Karpas-422 (cell line): Measurements from ENCODE around the gene FAM89A. TPM values are rescaled to one million over a fixed set of nuclear protein-coding genes. Genes with fewer than 3 reads are reported as not detected.
"Not testable (repeated sequence)": the region's sequence is repeated elsewhere in the genome, so short reads cannot be mapped to it uniquely, and the experiment has no call there.

Experiments
- DNase-seq: peaks from one replicate; pipeline ENCODE4 v3.0.0-alpha.2; 2015
- H2AFZ ChIP-seq: fragments of 200-600 bp; sonication (generic); 2 replicates; pipeline ENCODE4 v1.6.1; 2014; ENCODE audit warnings: antibody characterized with exemption, low read length, mixed read lengths
- H3K27ac ChIP-seq: fragments of 200-600 bp; sonication (generic); 2 replicates; pipeline ENCODE4 v1.5.1; 2014; ENCODE audit warnings: mild to moderate bottlenecking, low read length, moderate library complexity
- H3K27me3 ChIP-seq: fragments of 200-600 bp; sonication (generic); 2 replicates; pipeline ENCODE4 v1.6.1; 2014; ENCODE audit warnings: low read length, mixed read lengths
- H3K36me3 ChIP-seq: fragments of 200-600 bp; sonication (generic); 2 replicates; pipeline ENCODE4 v1.6.1; 2014; ENCODE audit warnings: low read length, mixed read lengths; ENCODE audit not compliant: insufficient read depth
- H3K4me1 ChIP-seq: fragments of 200-600 bp; sonication (generic); 2 replicates; pipeline ENCODE4 v1.6.1; 2014; ENCODE audit warnings: mild to moderate bottlenecking, low read length, mixed read lengths
- H3K4me2 ChIP-seq: fragments of 200-600 bp; sonication (generic); 2 replicates; pipeline ENCODE4 v1.6.1; 2014; ENCODE audit warnings: low read length, low read depth, mild to moderate bottlenecking; ENCODE audit not compliant: poor library complexity, severe bottlenecking
- H3K4me3 ChIP-seq: fragments of 200-600 bp; sonication (generic); 2 replicates; pipeline ENCODE4 v1.5.1; 2014; ENCODE audit warnings: mild to moderate bottlenecking, antibody characterized with exemption, low read length, mixed read lengths
- H3K79me2 ChIP-seq: fragments of 200-600 bp; sonication (generic); 2 replicates; pipeline ENCODE4 v1.6.1; 2014; ENCODE audit warnings: mild to moderate bottlenecking, low read length, mixed read lengths
- H3K9ac ChIP-seq: fragments of 200-600 bp; sonication (generic); 2 replicates; pipeline ENCODE4 v1.6.0; 2014; ENCODE audit warnings: low read length
- H3K9me2 ChIP-seq: fragments of 200-600 bp; sonication (generic), shearing (Covaris generic); replicated peaks from 2 replicates; pipeline ENCODE4 v1.6.0; 2014; ENCODE audit warnings: mild to moderate bottlenecking, low read length, moderate library complexity; ENCODE audit not compliant: insufficient read depth
- H3K9me3 ChIP-seq: fragments of 300-700, 200-600 bp; sonication (generic); 2 replicates; pipeline ENCODE4 v1.6.1; 2014; ENCODE audit warnings: low read length, mixed read lengths
- H4K20me1 ChIP-seq: fragments of 200-600 bp; sonication (generic); 2 replicates; pipeline ENCODE4 v1.6.1; 2014; ENCODE audit warnings: mild to moderate bottlenecking, antibody characterized with exemption, low read length, low read depth; ENCODE audit not compliant: insufficient read depth
- total RNA-seq: library from RNA; depleted of rRNA; stranded (reverse); fragments of >200 nt; shearing (Covaris generic); gene quantifications from 2 replicates; pipeline ENCODE4 v1.2.3, GENCODE V29; 2014; ENCODE audit warnings: low replicate concordance

The FAM89A gene
- total RNA-seq, 1 experiment from 2014 or later = 8.2 TPM

DNA sequence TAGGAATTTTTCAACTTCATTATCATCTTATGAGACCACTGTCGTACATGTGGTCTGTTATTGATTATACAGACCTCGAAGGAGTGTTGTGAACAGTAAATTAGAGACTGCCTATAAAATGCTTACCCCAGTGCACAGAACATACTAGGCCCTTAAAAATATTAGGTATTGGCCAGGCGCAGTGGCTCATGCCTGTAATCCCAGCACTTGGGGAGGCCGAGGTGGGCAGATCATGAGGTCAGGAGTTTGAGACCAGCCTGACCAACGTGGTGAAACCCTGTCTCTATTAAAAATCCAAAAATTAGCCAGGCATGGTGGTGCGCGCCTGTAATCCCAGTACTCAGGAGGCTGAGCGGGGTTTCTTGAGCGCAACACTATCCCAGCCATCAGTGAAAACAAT lies 10.9 kb upstream of the FAM89A start:
- not testable (repeated sequence) for H3K9me2 ChIP-seq, H3K36me3 ChIP-seq, H3K27me3 ChIP-seq, H3K4me2 ChIP-seq, H3K9me3 ChIP-seq, H3K9ac ChIP-seq, H3K4me3 ChIP-seq, DNase-seq, H3K4me1 ChIP-seq, H4K20me1 ChIP-seq, H3K79me2 ChIP-seq, H3K27ac ChIP-seq, H2AFZ ChIP-seq

- no peaks in the 10 kb centered on the region for H3K79me2 ChIP-seq
- H3K4me2 ChIP-seq = no peak overlapping the region
- no peaks in the 10 kb centered on the region for H3K9me2 ChIP-seq
- no peak overlapping the region for H3K27ac ChIP-seq
- H3K4me3 ChIP-seq = no peak overlapping the region
- H3K9me3 ChIP-seq = no peaks in the 10 kb centered on the region
- peaks cover 9% of the 10 kb centered on the region for H3K4me1 ChIP-seq
- no peaks in the 10 kb centered on the region for H3K27me3 ChIP-seq
- no peaks in the 10 kb centered on the region for H4K20me1 ChIP-seq
- no peak overlapping the region for H2AFZ ChIP-seq
- no peaks in the 10 kb centered on the region for H3K36me3 ChIP-seq
- no peak overlapping the region for H3K9ac ChIP-seq
- no peak for DNase-seq
Measured at GRCh38 chr1:231050395-231050794, 10.3 kb upstream of the FAM89A start.

DNA sequence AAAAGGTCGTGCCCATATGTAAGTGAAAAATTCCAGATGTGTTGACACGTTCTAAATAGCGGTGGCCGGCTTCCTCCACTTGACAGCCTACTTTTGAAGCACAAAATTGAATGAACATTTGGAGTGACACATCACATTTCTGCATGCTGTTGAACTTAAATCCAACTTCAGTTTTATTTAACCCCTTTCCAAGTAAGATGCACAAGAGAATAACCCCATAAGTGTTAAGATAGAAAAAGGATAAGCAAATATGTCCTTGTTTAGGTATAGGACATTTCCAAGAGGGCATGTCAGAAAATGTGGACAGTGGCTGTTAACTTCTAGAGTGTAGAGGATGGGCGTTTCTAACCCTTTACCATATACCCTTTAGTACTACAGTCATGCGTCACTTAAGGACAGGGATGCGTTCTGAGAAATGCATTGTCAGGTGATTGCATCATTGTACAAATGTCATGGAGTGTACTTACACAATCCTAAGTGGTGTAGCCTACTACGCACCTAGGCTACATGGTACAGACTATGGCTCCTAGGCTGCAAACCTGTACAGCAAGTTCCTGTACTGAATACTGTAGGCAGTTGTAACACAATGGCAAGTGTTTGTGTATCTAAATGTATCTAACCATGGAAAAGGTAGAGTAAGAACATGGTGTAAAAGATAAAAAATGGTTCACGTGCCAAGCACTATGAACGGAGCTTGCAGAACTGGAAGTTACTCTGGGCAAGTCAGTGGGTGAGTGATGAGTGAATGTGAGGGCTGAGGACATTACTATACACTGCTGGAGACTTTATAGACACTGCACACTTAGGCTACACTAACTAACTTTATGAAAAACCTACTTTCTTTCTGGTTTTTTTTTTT lies 9.3 kb upstream of the FAM89A start:
- no peaks in the 10 kb centered on the region for H3K9me3 ChIP-seq
- no peak overlapping the region for H3K27ac ChIP-seq
- H3K4me3 ChIP-seq = no peak overlapping the region
- no peaks in the 10 kb centered on the region for H4K20me1 ChIP-seq
- H3K79me2 ChIP-seq = no peaks in the 10 kb centered on the region
- H3K4me1 ChIP-seq = peaks cover 9% of the 10 kb centered on the region
- no peak overlapping the region for H3K9ac ChIP-seq
- H3K36me3 ChIP-seq = no peaks in the 10 kb centered on the region
- H2AFZ ChIP-seq = no peak overlapping the region
- no peaks in the 10 kb centered on the region for H3K9me2 ChIP-seq
- DNase-seq = no peak
- no peaks in the 10 kb centered on the region for H3K27me3 ChIP-seq
- no peak overlapping the region for H3K4me2 ChIP-seq

DNA sequence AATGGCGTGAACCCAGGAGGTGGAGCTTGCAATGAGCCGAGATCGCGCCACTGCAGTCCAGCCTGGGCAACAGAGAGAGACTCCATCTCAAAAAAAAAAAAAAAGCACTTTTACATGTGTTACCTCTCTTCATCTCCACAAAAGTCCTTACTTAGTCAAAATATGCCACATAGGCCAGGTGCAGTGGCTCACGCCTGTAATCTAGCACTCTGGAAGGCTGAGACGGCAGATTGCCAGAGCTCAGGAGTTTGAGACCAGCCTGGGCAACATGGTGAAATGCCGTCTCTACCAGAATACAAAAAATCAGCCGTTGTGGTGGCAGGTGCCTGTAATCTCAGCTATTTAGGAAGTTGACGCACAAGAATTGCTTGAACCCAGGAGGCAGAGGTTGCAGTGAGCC lies 8.4 kb upstream of the FAM89A start:
- not testable (repeated sequence) for H3K9me2 ChIP-seq, H3K27ac ChIP-seq, H2AFZ ChIP-seq, H3K27me3 ChIP-seq, H3K36me3 ChIP-seq, H3K9ac ChIP-seq, H3K9me3 ChIP-seq, H4K20me1 ChIP-seq, H3K4me1 ChIP-seq, H3K4me3 ChIP-seq, DNase-seq, H3K4me2 ChIP-seq, H3K79me2 ChIP-seq

- H3K27me3 ChIP-seq, H2AFZ ChIP-seq, H3K79me2 ChIP-seq, H3K9ac ChIP-seq, H3K27ac ChIP-seq, H3K4me1 ChIP-seq, H3K9me2 ChIP-seq, H3K9me3 ChIP-seq, H3K4me3 ChIP-seq, H4K20me1 ChIP-seq, DNase-seq, H3K36me3 ChIP-seq, H3K4me2 ChIP-seq: not testable (repeated sequence)
Measured at GRCh38 chr1:231047529-231047928, 7.5 kb upstream of the FAM89A start.

- no peaks in the 10 kb centered on the region for H3K27me3 ChIP-seq
- no peak overlapping the region for H3K9ac ChIP-seq
- no peaks in the 10 kb centered on the region for H3K36me3 ChIP-seq
- no peak overlapping the region for H3K27ac ChIP-seq
- no peaks in the 10 kb centered on the region for H3K79me2 ChIP-seq
- no peak overlapping the region for H3K4me3 ChIP-seq
- H3K4me2 ChIP-seq = no peak overlapping the region
- no peaks in the 10 kb centered on the region for H3K9me3 ChIP-seq
- H3K4me1 ChIP-seq = no peaks in the 10 kb centered on the region
- H3K9me2 ChIP-seq = no peaks in the 10 kb centered on the region
- DNase-seq = no peak
- H2AFZ ChIP-seq = no peak overlapping the region
- H4K20me1 ChIP-seq = no peaks in the 10 kb centered on the region
Measured at GRCh38 chr1:231046730-231047395, 6.8 kb upstream of the FAM89A start.

GRCh38 chr1:231045921-231046729 lies 6.1 kb upstream of the FAM89A start:
- not testable (repeated sequence) for H3K9ac ChIP-seq, H3K4me2 ChIP-seq, H2AFZ ChIP-seq, H4K20me1 ChIP-seq, H3K4me3 ChIP-seq, H3K4me1 ChIP-seq, H3K9me2 ChIP-seq, H3K27me3 ChIP-seq, DNase-seq, H3K9me3 ChIP-seq, H3K27ac ChIP-seq, H3K36me3 ChIP-seq, H3K79me2 ChIP-seq

GRCh38 chr1:231045286-231045685 lies 5.2 kb upstream of the FAM89A start:
- Histone ChIP-seq H3K4me3 (no peak overlapping the region), H3K79me2 (no peaks in the 10 kb centered on the region), H3K27ac (no peak overlapping the region), H3K9ac (no peak overlapping the region), H3K4me2 (no peak overlapping the region), H3K36me3 (no peaks in the 10 kb centered on the region), H3K4me1 (peaks cover 2% of the 10 kb centered on the region), H3K9me3 (no peaks in the 10 kb centered on the region), H3K27me3 (no peaks in the 10 kb centered on the region), H2AFZ (no peak overlapping the region), H3K9me2 (no peaks in the 10 kb centered on the region), H4K20me1 (no peaks in the 10 kb centered on the region)
- DNase-seq = no peak
